GM12801 (cell line): ENCODE results near the gene ZNF584.

Experiments
- CTCF ChIP-seq: IDR thresholded peaks from one replicate; pipeline ENCODE4 v1.5.1; 2011; ENCODE audit warnings: control low read depth; ENCODE audit not compliant: insufficient read length; ENCODE audit errors: extremely low read depth

Gene ZNF584

GRCh38 chr19:58408152-58409009 is at the start of gene ZNF584:
TSS of gene ZNF584 (plus strand) at chr19:58408649. CDS start at chr19:58409148, 499 bp downstream.
- no peak for TF ChIP-seq CTCF

GRCh38 chr19:58361900-58362271 is 46.6 kb upstream of the ZNF584 start:
- no peak for TF ChIP-seq CTCF

GRCh38 chr19:58362272-58362994 is 46.0 kb upstream of the ZNF584 start, which contains the start of gene ZNF497:
TSS of gene ZNF497 (minus strand) at chr19:58362751. CDS start at chr19:58357635, 5,116 bp downstream.
- TF ChIP-seq CTCF: no peak

- TF ChIP-seq CTCF: no peak
Observed at GRCh38 chr19:58364146-58364545, 44.3 kb upstream of the ZNF584 start.

GRCh38 chr19:58366585-58367430 is 41.6 kb upstream of the ZNF584 start:
- no peak for TF ChIP-seq CTCF

GRCh38 chr19:58367698-58368454 is 40.6 kb upstream of the ZNF584 start:
- TF ChIP-seq CTCF: no peak
